Upper lobe of left lung (tissue), 6 donors: Measurements from ENCODE around the gene UNC119. TPM values are rescaled to one million over a fixed set of nuclear protein-coding genes. Genes with fewer than 3 reads are reported as not detected.

Experiments
- ATAC-seq, 2 donors: fragments of 200-7000 bp; cut with Tn5 transposase; one replicate each; pipeline ENCODE4 v1.9.1; 2022; ENCODE audit warnings: mild to moderate bottlenecking in 2 of 2, moderate library complexity in 2 of 2; ENCODE audit not compliant: low FRiP score in 2 of 2
- DNase-seq, 2 donors: peaks; one replicate each; pipeline ENCODE4 v3.0.0-alpha.2; 2019 to 2020
- H3K27ac ChIP-seq, 4 donors: fragments of 200-600 bp; sonication (generic); one replicate each; pipeline ENCODE4 v1.5.1; 2016 to 2019
- H3K27me3 ChIP-seq, 4 donors: fragments of 200-600 bp; sonication (generic); one replicate each; pipeline ENCODE4 v1.5.1; 2017 to 2019
- H3K36me3 ChIP-seq, 4 donors: fragments of 200-600 bp; sonication (generic); one replicate each; pipeline ENCODE4 v1.5.1; 2016 to 2019
- H3K4me1 ChIP-seq, 4 donors: fragments of 200-600 bp; sonication (generic); one replicate each; pipeline ENCODE4 v1.5.1; 2018 to 2019
- H3K4me3 ChIP-seq, 4 donors: fragments of 200-600 bp; sonication (generic); one replicate each; pipeline ENCODE4 v1.5.1; 2017 to 2019; ENCODE audit warnings: mild to moderate bottlenecking in 2 of 4, moderate library complexity in 1 of 4
- H3K9me3 ChIP-seq, 4 donors: fragments of 200-600 bp; sonication (generic); one replicate each; pipeline ENCODE4 v1.5.1; 2018 to 2019
- EP300 ChIP-seq, 4 donors: sonication (generic); formaldehyde crosslinking; IDR thresholded peaks; one replicate each; pipeline ENCODE4 v1.5.1; 2017; ENCODE audit warnings: antibody characterized with exemption in 4 of 4, control low read depth in 2 of 4
- POLR2A ChIP-seq, 4 donors: fragments of 450-650 bp; IDR thresholded peaks; one replicate each; pipeline ENCODE4 v1.5.1; 2016 to 2017; ENCODE audit warnings: antibody characterized with exemption in 4 of 4, mild to moderate bottlenecking in 2 of 4
- POLR2AphosphoS5 ChIP-seq, 2 donors: sonication (generic); formaldehyde crosslinking; IDR thresholded peaks; one replicate each; pipeline ENCODE4 v1.5.1; 2017; ENCODE audit warnings: antibody characterized with exemption in 2 of 2
- WGBS, 2 donors: methylation state at CpG; one replicate each; pipeline ENCODE4 v1.1.5; 2017 to 2018; 5-methylcytosine and 5-hydroxymethylcytosine counted together
- total RNA-seq, 6 donors: library from RNA; depleted of rRNA in 4 of 6; stranded (reverse); fragments of >200 nt in 4 of 6; gene quantifications; one replicate each; pipeline versions ENCODE4 v1.1.0 to v1.2.1, GENCODE V29; 2016 to 2021
- TF ChIP-seq, protein P1 (sequence below), 6 experiments: fragments of 450-650 bp in 4 of 6; fragments of 200-600 bp in 2 of 6; sonication (generic) in 2 of 6; IDR thresholded peaks; one replicate each; pipeline ENCODE4 v1.5.1; 2016 to 2019; ENCODE audit warnings: antibody characterized with exemption in 6 of 6
- donor health status: DM: no; HTN: no; CAD: no; lungs with moderate emphysema.
- donor health status: DM: no; HTN: yes; CAD: no; lungs with severe emphysema.

The UNC119 gene
- total RNA-seq, 6 donors from 2014 or later: 17.0 to 43.0 (median 25.6) TPM

DNA sequence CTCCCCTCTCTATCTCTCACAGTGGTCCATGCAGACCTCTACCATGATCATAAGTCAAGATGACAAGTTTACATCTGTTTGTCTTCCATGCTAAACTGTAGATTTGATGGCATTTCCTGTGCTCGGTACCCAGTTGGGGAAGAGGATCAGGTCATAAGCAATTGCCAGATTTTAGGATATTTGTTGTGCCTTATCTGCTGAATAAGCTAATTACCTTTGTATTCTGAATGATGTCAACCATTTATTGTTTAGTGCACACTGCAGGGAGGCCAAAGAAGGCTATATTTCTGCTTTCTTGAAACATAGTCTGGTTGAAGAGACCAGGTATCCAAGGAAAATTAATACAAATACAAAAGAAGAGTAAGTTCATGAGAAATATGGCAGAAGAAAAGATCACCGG, 30.1 kb upstream of the UNC119 start:
- H3K4me3 ChIP-seq: no peak overlapping the region
- no peak for ATAC-seq
- H3K27me3 ChIP-seq: no peaks in the 10 kb centered on the region
- DNase-seq: no peak
- 90 to 98% methylated on average over 2 of the region's 2 CpGs for WGBS, 2 donors
- no peaks in the 10 kb centered on the region for H3K4me1 ChIP-seq
- no peak overlapping the region for H3K27ac ChIP-seq
- no peak for TF ChIP-seq POLR2AphosphoS5 (IDR thresholded peaks at IDR 0.05)
- TF ChIP-seq, protein P1, sequence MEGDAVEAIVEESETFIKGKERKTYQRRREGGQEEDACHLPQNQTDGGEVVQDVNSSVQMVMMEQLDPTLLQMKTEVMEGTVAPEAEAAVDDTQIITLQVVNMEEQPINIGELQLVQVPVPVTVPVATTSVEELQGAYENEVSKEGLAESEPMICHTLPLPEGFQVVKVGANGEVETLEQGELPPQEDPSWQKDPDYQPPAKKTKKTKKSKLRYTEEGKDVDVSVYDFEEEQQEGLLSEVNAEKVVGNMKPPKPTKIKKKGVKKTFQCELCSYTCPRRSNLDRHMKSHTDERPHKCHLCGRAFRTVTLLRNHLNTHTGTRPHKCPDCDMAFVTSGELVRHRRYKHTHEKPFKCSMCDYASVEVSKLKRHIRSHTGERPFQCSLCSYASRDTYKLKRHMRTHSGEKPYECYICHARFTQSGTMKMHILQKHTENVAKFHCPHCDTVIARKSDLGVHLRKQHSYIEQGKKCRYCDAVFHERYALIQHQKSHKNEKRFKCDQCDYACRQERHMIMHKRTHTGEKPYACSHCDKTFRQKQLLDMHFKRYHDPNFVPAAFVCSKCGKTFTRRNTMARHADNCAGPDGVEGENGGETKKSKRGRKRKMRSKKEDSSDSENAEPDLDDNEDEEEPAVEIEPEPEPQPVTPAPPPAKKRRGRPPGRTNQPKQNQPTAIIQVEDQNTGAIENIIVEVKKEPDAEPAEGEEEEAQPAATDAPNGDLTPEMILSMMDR (IDR thresholded peaks at IDR 0.05): no peak
- TF ChIP-seq EP300 (IDR thresholded peaks at IDR 0.05): no peak
- no peak for TF ChIP-seq POLR2A (IDR thresholded peaks at IDR 0.05)
- H3K36me3 ChIP-seq: peaks cover 0 to 12% (median 9%) of the 10 kb centered on the region in 4 donors
- H3K9me3 ChIP-seq: no peaks in the 10 kb centered on the region

DNA sequence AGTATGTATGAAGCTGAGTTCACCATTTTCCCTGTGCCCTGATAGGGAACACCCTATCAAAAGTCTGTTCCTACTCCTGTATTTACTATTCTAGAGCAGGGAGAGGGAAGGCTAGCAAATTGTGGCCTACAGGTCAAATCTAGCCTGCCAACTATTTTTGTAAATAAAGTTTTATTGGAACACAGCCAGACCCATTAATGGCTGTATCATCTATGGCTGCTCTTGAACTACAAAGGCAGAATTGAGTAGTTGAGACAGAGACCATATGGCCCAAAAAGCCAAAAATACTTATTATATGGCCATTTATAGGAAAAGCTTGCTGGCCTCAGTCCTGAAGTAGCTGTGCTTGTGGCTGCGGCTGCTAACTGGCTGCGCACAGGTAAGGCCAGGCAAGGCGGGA, 28.5 kb upstream of the UNC119 start:
- Histone ChIP-seq H3K27me3 (no peaks in the 10 kb centered on the region), H3K9me3 (no peaks in the 10 kb centered on the region), H3K4me3 (no peak overlapping the region), H3K36me3 (peaks cover 0 to 12% (median 9%) of the 10 kb centered on the region in 4 donors), H3K27ac (no peak overlapping the region), H3K4me1 (peaks cover 8 to 10% (median 9%) of the 10 kb centered on the region in 4 donors)
- no peak for ATAC-seq
- no peak for TF ChIP-seq POLR2AphosphoS5 (IDR thresholded peaks at IDR 0.05)
- no peak for TF ChIP-seq EP300 (IDR thresholded peaks at IDR 0.05)
- TF ChIP-seq, protein P1 (IDR thresholded peaks at IDR 0.05): no peak
- no peak for TF ChIP-seq POLR2A (IDR thresholded peaks at IDR 0.05)
- DNase-seq: no peak
- WGBS, 2 donors: 87 to 95% methylated on average over 3 of the region's 3 CpGs

DNA sequence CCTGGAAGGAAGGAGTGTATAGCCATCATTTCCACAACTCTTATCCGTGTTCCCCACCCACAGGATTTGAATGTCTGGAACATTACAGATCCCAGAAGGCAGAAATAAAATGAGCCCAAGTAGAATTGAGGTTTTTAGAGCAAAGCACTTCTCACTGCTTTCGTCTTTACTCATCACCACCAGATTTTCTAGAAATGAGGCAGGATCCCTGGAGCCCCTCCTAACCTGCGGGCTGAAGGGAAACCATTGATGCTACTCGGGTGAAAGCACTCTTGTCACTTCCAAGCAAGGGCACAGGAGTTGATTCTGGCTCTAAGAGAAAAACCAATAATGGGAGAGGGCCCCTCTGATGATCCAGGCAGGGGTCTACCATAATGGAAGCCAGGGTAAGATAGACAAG, 27.1 kb upstream of the UNC119 start:
- Histone ChIP-seq H3K4me1 (peaks cover 8 to 12% (median 9%) of the 10 kb centered on the region in 4 donors), H3K27ac (no peak overlapping the region), H3K27me3 (no peaks in the 10 kb centered on the region), H3K9me3 (no peaks in the 10 kb centered on the region), H3K36me3 (peaks cover 0 to 7% (median 5%) of the 10 kb centered on the region in 4 donors), H3K4me3 (no peak overlapping the region)
- TF ChIP-seq POLR2AphosphoS5 (IDR thresholded peaks at IDR 0.05): no peak
- TF ChIP-seq EP300 (IDR thresholded peaks at IDR 0.05): no peak
- TF ChIP-seq, protein P1 (IDR thresholded peaks at IDR 0.05): no peak
- no peak for TF ChIP-seq POLR2A (IDR thresholded peaks at IDR 0.05)
- WGBS, 2 donors: 84 to 89% methylated on average over 4 of the region's 4 CpGs
- ATAC-seq: no peak
- DNase-seq: no peak

DNA sequence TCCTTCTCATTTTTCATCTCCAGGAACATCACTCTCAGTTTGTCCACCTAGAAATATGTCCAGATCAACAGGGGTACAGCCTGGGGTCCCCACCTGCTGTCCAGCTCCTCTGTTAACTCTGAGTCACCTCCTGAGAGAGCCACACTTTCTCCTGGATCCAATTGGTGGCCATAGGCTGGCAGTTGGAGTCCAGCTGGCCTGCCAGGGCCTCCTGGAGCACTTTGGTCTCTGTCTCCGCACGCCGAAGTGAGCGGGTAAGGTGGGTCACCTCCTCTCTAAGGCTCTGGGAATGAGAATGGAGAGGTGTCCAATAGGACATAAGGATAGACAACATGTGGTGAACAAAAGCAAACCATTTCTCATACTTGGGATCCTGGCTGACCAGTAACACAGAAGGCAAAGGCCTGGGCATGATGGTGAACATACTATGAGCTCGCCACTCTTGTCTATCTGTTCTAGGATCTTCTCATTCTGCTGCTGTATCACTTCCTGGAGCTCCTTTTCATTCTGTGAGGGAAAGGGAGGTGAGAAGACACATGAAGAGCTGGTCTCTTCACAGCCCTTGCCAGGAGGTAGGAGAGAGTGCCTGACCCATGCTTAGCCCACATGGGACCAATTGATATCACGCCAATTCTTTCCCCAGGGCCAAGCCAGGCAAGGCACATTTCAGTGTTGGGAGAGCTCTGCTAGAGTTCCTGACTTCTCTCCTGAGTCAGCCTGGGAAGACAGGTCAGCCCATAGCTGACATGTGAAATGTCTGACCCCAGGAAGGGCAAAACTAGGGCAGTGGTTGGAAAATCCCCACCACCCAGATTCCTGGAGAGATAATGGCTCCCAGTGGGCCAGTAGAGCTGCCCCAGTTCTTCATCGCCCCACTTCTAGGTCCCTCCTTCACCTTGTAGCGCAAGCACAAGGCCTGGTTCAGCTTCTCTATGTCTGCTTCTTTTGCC, 26.1 kb upstream of the UNC119 start:
- WGBS, 2 donors: 96 to 99% methylated on average over 8 of the region's 8 CpGs
- Histone ChIP-seq H3K4me1 (peaks cover 8 to 12% (median 9%) of the 10 kb centered on the region in 4 donors), H3K4me3 (no peak overlapping the region), H3K9me3 (no peaks in the 10 kb centered on the region), H3K27ac (no peak overlapping the region), H3K27me3 (no peaks in the 10 kb centered on the region), H3K36me3 (peaks cover 0 to under 1% (median 0%) of the 10 kb centered on the region in 4 donors)
- TF ChIP-seq POLR2AphosphoS5 (IDR thresholded peaks at IDR 0.05) (no peak), POLR2A (IDR thresholded peaks at IDR 0.05) (no peak), EP300 (IDR thresholded peaks at IDR 0.05) (no peak)
- TF ChIP-seq, protein P1 (IDR thresholded peaks at IDR 0.05): no peak
- DNase-seq (no peak), ATAC-seq (no peak)
